ENCODE data around the gene NCOA5.

Gene NCOA5

GRCh38 chr20:46112430-46113112, 22.8 kb upstream of the NCOA5 start:
- TF ChIP-seq CTCF (IDR thresholded peaks at IDR 0.05) (no peak), ZFX (IDR thresholded peaks at IDR 0.05; ENCODE audit: borderline replicate concordance) (no peak)
- no peak overlapping the region for H3K27ac ChIP-seq

- TF ChIP-seq ZFX (IDR thresholded peaks at IDR 0.05; ENCODE audit: borderline replicate concordance) (no peak), CTCF (IDR thresholded peaks at IDR 0.05) (no peak)
- no peak overlapping the region for H3K27ac ChIP-seq
These were observed 22.1 kb upstream of the NCOA5 start for GRCh38 chr20:46111836-46112212.

GRCh38 chr20:46111028-46111835, 21.5 kb upstream of the NCOA5 start:
- no peak overlapping the region for H3K27ac ChIP-seq
- no peak for TF ChIP-seq ZFX (IDR thresholded peaks at IDR 0.05; ENCODE audit: borderline replicate concordance)
- no peak for TF ChIP-seq CTCF (IDR thresholded peaks at IDR 0.05)

- H3K27ac ChIP-seq, result no peak overlapping the region
- TF ChIP-seq ZFX (IDR thresholded peaks at IDR 0.05; ENCODE audit: borderline replicate concordance) (no peak), CTCF (IDR thresholded peaks at IDR 0.05) (no peak)
These were observed 19.2 kb upstream of the NCOA5 start for GRCh38 chr20:46108976-46109375.

GRCh38 chr20:46108435-46108841, 18.7 kb upstream of the NCOA5 start:
- TF ChIP-seq ZFX (IDR thresholded peaks at IDR 0.05; ENCODE audit: borderline replicate concordance) (no peak), CTCF (IDR thresholded peaks at IDR 0.05) (no peak)
- no peak overlapping the region for H3K27ac ChIP-seq

GRCh38 chr20:46107061-46107460, 17.3 kb upstream of the NCOA5 start:
- no peak overlapping the region for H3K27ac ChIP-seq
- no peak for TF ChIP-seq CTCF (IDR thresholded peaks at IDR 0.05)
- no peak for TF ChIP-seq ZFX (IDR thresholded peaks at IDR 0.05; ENCODE audit: borderline replicate concordance)

GRCh38 chr20:46104262-46104661, 14.5 kb upstream of the NCOA5 start:
- H3K27ac ChIP-seq, result no peak overlapping the region
- TF ChIP-seq ZFX (IDR thresholded peaks at IDR 0.05; ENCODE audit: borderline replicate concordance) (no peak), CTCF (IDR thresholded peaks at IDR 0.05) (no peak)
